ENCODE data around the gene HRH1.
"Not testable (repeated sequence)": the region's sequence is repeated elsewhere in the genome, so short reads cannot be mapped to it uniquely, and the experiment has no call there.

The HRH1 gene

DNA sequence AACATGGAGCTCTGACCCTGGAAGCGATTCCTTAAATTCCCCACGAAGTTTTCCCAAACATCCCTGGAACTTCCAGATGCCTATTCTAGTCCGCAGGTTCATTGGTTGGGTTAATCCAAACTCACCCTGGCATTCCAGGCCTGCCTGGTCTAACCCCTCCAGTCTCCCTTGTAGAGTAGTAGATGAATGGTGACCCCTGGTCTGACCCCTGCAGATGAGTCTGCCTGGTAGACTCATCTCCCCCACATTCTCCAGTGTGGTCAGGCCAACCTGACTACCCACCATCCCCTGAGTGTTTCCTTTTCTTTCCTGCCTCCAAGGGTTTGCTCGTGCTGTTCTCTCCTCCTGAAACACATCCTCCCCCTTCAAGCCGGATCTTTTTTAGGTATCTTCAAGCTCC, 10.8 kb upstream of the HRH1 start:
- no peak for DNase-seq

- no peak for DNase-seq
Measured at GRCh38 chr3:11144996-11145395, 9.3 kb upstream of the HRH1 start.

DNA sequence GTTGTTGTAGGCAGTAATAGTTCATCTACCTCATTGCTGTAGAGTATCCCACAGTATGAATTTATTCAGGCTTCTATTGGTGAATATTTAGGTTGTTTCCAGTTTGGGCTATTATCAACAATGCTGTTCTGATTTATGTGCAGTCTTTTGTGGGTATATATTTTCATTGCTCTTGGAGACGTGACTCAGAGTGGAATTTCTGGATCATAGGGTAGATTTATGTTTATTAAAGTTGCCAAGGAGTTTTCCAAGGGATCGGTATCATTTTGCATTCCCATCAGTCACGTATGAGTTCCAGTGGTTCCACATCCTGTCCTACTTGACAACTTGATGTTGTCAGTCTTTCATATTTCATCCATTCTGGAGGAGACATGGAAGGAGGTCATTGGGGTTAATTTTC, 8.4 kb upstream of the HRH1 start:
- DNase-seq = no peak

DNA sequence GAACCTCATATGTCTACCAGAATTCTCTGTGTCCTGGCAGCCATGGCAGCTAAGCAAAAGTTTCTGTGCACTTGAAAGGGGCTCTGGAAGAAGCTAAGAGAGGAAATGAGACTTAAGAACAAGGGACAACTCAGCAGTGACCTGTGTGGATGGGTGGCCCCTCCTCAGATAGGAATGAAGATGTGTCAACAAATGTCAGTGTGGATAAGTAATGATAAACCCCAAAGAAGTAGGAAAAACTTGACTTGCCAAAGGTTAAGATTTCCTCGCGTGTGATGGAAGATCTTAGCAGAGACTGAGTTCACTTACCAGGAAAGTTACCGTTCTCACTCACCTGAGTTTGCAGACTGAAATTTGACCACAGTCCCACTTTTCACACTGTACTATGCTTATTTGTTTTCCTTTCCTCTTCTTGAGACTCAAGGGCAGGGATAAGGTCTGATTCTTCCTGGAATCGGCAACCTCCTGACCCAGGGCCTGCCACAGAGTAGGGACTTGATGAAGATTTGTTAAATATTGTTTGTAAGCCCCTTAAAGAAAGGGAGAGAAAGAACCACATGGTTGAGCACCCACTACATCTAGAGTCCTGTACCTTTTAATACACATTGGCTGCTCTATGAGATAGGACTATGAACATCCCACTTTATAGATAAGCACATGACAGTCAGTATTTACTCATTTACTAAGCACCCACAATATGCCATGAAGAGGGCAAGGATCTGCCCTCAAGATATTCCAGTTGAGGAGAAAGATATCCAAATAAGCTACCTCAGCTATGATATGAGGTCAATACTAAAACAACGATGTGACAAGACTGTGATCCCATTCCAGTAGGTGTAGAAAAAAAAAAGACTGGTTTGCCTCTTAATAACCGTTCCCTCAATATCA, 7.3 kb upstream of the HRH1 start:
- DNase-seq = no peak

GRCh38 chr3:11150256-11150655, 4.0 kb upstream of the HRH1 start:
- no peak for DNase-seq

DNA sequence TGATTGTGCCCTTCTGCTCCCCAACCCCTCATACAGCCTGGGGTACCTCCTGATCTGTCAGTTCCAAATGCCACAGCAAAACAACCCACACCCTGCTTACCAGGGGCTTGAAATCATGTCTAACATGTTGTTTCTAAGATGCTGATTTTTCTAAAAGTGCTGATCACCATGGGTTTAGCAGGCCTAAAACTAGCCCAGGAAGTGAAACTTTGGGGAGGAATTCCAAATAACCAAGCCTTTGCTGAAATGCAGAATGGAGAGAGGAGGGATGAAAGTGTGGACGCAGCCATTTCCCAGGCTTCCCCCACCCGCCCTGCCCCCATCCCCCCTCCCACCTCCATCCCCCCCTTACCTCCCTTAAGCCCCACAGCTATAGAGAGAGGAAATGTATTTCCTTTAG, 2.0 kb upstream of the HRH1 start:
- DNase-seq = no peak

GRCh38 chr3:11154953-11155325, 646 bp downstream of the HRH1 start:
- no peak for DNase-seq

- no peak for DNase-seq
Measured at GRCh38 chr3:11155341-11156025, 1.2 kb downstream of the HRH1 start.

DNA sequence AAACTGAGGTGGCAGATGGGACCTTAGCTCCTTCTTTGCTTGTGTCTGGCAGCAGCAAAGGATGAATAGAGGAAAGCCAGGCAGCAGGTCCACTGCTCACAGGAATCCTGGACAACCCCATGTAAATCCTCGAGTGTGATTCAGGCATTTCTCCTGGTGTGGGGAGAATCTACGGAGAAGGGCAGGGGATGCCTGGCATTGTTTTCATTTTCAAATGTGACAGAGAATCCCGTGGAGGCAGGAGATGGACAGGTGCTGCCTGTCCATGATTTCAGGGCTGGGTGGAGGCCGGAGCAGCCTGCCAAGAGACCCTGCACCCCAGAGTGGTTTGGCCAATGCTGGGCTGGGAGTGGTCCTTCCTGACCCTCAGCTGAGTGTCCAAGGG, 1.7 kb downstream of the HRH1 start:
- DNase-seq = no peak

GRCh38 chr3:11157421-11157820, 3.1 kb downstream of the HRH1 start:
- no peak for DNase-seq

GRCh38 chr3:11159421-11159904, 5.2 kb downstream of the HRH1 start:
- no peak for DNase-seq

DNA sequence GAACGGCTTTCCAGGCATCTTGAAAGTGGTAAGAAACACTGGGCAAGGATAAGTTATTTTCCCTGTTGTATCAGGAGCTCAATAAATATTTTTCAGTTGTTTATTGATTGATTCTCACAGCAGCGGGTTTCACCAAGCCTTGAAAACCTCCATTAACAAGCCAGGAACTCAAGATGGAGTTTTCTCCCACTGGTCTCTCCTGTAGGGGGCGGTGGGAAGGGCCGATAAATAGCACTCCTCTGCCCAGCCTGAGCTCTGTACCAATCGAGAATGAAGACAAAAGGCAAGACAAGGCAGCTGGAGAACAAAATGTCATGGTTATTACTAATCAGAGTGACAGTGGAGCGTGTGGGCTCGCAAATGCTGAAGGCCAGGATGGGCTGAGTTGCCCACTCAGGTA, 7.4 kb downstream of the HRH1 start:
- no peak for DNase-seq

GRCh38 chr3:11162401-11163345, 8.4 kb downstream of the HRH1 start:
- no peak for DNase-seq

GRCh38 chr3:11164607-11165006, 10.3 kb downstream of the HRH1 start:
- no peak for DNase-seq

GRCh38 chr3:11165476-11165875, 11.2 kb downstream of the HRH1 start:
- DNase-seq = no peak

GRCh38 chr3:11166807-11167400, 12.6 kb downstream of the HRH1 start:
- not testable (repeated sequence) for DNase-seq

GRCh38 chr3:11167590-11167989, 13.3 kb downstream of the HRH1 start:
- DNase-seq = no peak

GRCh38 chr3:11168406-11168805, 14.1 kb downstream of the HRH1 start:
- DNase-seq = no peak

- no peak for DNase-seq
Measured at GRCh38 chr3:11168881-11169805, 14.8 kb downstream of the HRH1 start.

DNA sequence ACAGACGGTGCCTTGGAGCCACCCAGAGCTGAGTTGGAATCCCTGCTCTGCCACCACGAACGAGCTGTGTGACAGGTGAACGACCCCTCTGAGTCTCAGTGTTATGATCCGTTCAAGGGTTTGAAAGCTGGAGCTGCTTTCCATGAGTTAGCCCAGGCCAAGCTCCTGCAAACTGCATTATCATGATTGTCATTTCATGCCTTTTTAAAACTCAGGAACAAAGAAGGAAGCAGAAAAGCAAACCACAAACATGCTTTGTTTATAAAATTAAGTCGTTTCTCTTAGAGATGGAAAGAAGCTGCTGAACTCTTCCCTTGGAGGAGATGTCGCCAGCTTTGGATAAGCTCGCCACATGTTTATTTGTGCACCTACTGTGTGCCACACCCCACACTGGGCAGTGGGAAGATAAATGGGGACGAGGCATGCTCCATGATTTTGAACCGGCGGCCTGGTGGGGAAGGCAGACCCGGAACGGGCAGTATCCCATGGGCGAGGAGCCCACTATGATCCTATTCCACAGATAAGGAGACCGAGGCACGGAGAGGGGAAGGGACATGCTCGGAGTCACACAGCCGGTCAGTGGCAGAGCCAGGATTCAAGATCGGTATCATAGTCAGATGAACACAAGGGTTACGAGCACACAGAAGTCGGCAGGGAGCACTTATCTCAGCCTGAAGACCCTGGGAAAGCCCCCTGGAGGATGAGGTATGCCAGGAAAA, 15.9 kb downstream of the HRH1 start:
- no peak for DNase-seq

Data from NCI-H774 (cell line).